ENCODE measurements around the gene DNAJB1. TPM values are rescaled to one million over a fixed set of nuclear protein-coding genes. Genes with fewer than 3 reads are reported as not detected.
A peak's percentile ranks its signal among the peaks of the same experiment; 100 is the strongest.

The DNAJB1 gene
- total and polyA plus RNA-seq, 2 experiments from 2014 or later, result 43.2 to 53.3 TPM

- TF ChIP-seq, protein P1, sequence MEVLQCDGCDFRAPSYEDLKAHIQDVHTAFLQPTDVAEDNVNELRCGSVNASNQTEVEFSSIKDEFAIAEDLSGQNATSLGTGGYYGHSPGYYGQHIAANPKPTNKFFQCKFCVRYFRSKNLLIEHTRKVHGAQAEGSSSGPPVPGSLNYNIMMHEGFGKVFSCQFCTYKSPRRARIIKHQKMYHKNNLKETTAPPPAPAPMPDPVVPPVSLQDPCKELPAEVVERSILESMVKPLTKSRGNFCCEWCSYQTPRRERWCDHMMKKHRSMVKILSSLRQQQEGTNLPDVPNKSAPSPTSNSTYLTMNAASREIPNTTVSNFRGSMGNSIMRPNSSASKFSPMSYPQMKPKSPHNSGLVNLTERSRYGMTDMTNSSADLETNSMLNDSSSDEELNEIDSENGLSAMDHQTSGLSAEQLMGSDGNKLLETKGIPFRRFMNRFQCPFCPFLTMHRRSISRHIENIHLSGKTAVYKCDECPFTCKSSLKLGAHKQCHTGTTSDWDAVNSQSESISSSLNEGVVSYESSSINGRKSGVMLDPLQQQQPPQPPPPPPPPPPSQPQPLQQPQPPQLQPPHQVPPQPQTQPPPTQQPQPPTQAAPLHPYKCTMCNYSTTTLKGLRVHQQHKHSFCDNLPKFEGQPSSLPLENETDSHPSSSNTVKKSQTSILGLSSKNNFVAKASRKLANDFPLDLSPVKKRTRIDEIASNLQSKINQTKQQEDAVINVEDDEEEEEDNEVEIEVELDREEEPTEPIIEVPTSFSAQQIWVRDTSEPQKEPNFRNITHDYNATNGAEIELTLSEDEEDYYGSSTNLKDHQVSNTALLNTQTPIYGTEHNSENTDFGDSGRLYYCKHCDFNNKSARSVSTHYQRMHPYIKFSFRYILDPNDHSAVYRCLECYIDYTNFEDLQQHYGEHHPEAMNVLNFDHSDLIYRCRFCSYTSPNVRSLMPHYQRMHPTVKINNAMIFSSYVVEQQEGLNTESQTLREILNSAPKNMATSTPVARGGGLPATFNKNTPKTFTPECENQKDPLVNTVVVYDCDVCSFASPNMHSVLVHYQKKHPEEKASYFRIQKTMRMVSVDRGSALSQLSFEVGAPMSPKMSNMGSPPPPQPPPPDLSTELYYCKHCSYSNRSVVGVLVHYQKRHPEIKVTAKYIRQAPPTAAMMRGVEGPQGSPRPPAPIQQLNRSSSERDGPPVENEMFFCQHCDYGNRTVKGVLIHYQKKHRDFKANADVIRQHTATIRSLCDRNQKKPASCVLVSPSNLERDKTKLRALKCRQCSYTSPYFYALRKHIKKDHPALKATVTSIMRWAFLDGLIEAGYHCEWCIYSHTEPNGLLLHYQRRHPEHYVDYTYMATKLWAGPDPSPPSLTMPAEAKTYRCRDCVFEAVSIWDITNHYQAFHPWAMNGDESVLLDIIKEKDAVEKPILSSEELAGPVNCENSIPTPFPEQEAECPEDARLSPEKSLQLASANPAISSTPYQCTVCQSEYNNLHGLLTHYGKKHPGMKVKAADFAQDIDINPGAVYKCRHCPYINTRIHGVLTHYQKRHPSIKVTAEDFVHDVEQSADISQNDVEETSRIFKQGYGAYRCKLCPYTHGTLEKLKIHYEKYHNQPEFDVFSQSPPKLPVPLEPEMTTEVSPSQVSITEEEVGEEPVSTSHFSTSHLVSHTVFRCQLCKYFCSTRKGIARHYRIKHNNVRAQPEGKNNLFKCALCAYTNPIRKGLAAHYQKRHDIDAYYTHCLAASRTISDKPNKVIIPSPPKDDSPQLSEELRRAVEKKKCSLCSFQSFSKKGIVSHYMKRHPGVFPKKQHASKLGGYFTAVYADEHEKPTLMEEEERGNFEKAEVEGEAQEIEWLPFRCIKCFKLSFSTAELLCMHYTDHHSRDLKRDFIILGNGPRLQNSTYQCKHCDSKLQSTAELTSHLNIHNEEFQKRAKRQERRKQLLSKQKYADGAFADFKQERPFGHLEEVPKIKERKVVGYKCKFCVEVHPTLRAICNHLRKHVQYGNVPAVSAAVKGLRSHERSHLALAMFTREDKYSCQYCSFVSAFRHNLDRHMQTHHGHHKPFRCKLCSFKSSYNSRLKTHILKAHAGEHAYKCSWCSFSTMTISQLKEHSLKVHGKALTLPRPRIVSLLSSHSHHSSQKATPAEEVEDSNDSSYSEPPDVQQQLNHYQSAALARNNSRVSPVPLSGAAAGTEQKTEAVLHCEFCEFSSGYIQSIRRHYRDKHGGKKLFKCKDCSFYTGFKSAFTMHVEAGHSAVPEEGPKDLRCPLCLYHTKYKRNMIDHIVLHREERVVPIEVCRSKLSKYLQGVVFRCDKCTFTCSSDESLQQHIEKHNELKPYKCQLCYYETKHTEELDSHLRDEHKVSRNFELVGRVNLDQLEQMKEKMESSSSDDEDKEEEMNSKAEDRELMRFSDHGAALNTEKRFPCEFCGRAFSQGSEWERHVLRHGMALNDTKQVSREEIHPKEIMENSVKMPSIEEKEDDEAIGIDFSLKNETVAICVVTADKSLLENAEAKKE (CRISPR knock-in tag; IDR thresholded peaks at IDR 0.05), result no peak
- no peak for TF ChIP-seq ZNF114 (CRISPR knock-in tag; IDR thresholded peaks at IDR 0.05)
- TF ChIP-seq, protein P2, sequence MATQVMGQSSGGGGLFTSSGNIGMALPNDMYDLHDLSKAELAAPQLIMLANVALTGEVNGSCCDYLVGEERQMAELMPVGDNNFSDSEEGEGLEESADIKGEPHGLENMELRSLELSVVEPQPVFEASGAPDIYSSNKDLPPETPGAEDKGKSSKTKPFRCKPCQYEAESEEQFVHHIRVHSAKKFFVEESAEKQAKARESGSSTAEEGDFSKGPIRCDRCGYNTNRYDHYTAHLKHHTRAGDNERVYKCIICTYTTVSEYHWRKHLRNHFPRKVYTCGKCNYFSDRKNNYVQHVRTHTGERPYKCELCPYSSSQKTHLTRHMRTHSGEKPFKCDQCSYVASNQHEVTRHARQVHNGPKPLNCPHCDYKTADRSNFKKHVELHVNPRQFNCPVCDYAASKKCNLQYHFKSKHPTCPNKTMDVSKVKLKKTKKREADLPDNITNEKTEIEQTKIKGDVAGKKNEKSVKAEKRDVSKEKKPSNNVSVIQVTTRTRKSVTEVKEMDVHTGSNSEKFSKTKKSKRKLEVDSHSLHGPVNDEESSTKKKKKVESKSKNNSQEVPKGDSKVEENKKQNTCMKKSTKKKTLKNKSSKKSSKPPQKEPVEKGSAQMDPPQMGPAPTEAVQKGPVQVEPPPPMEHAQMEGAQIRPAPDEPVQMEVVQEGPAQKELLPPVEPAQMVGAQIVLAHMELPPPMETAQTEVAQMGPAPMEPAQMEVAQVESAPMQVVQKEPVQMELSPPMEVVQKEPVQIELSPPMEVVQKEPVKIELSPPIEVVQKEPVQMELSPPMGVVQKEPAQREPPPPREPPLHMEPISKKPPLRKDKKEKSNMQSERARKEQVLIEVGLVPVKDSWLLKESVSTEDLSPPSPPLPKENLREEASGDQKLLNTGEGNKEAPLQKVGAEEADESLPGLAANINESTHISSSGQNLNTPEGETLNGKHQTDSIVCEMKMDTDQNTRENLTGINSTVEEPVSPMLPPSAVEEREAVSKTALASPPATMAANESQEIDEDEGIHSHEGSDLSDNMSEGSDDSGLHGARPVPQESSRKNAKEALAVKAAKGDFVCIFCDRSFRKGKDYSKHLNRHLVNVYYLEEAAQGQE (IDR thresholded peaks at IDR 0.05; ENCODE audit: unreplicated experiment), result no peak
Observed at GRCh38 chr19:14550201-14550754, 32.1 kb upstream of the DNAJB1 start (continued).

DNA sequence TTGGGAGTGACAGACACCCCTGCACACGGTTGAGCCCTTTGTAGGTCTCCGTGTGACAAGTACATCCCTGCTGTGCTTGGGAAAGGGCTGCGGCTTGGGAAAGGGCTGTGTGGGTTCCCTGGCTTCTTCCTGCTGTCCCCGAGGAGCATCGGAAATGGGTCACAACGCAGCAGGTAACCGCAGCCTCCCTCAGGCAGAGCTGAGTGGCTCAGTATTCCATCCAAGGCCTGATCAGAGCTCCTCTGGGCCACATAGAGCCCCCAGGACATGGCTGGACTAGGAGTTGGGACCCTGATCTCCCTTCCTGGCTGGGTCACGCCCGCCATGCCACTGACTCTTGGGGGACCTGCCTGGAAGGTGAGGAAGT, 27.5 kb upstream of the DNAJB1 start:
- Mint-ChIP-seq H3K36me3 (ENCODE audit: low read depth) (peaks cover 9% of the 10 kb centered on the region), H3K4me3 (no peak overlapping the region), H3K9me3 (no peaks in the 10 kb centered on the region), H3K27ac (peak overlapping the region; percentile 75; the same call in 1 of the 2 replicates), H3K27me3 (ENCODE audit: insufficient read depth, low read depth, poor library complexity) (peaks cover 10% of the 10 kb centered on the region), H3K4me1 (no peaks in the 10 kb centered on the region; the same call in 1 of the 3 replicates)
- Histone ChIP-seq H2AFZ (no peak overlapping the region), H3F3A (replicated peaks; ENCODE audit: low read depth) (no peaks in the 10 kb centered on the region), H3K4me1 (ENCODE audit: insufficient read depth) (no peaks in the 10 kb centered on the region), H3K4me3 (no peak overlapping the region), H3K79me2 (replicated peaks; ENCODE audit: insufficient read depth) (peaks cover 32% of the 10 kb centered on the region), H3K36me3 (ENCODE audit: insufficient read depth) (no peaks in the 10 kb centered on the region; the same call in 1 of the 2 replicates), H3K4me2 (no peak overlapping the region), H3K27ac (ENCODE audit: low read depth) (no peak overlapping the region), H4K20me1 (replicated peaks; ENCODE audit: insufficient read depth) (peaks cover 12% of the 10 kb centered on the region), H3K27me3 (ENCODE audit: insufficient read depth) (no peaks in the 10 kb centered on the region), H3K9me2 (ENCODE audit: insufficient read depth) (no peaks in the 10 kb centered on the region)
- ATAC-seq (no peak), DNase-seq (ENCODE audit: low spot score) (no peak)
- TF ChIP-seq, protein P1 (CRISPR knock-in tag; IDR thresholded peaks at IDR 0.05), result no peak
- TF ChIP-seq ZNF331 (CRISPR knock-in tag; IDR thresholded peaks at IDR 0.05; ENCODE audit: low read depth) (no peak), STAT1 (IDR thresholded peaks at IDR 0.05; ENCODE audit: unreplicated experiment) (no peak)

Data from GM23338 (cell line).